C4-2B (cell line): ENCODE measurements around the gene PLAGL2.

Experiments
- H3K27ac ChIP-seq: fragments of 450-650 bp; 2 replicates; pipeline ENCODE4 v1.5.1; 2017
- CTCF ChIP-seq: fragments of 450-650 bp; conservative IDR thresholded peaks from 2 replicates; pipeline ENCODE4 v1.5.1; 2017; ENCODE audit warnings: mild to moderate bottlenecking
- ZFX ChIP-seq: fragments of 450-650 bp; IDR thresholded peaks from 2 replicates; pipeline ENCODE4 v1.6.1; 2017

Gene PLAGL2

GRCh38 chr20:32190616-32191415, 16.7 kb downstream of the PLAGL2 start:
- TF ChIP-seq ZFX (no peak), CTCF (no peak)
- no peak overlapping the region; the same call in 1 of the 2 replicates for H3K27ac ChIP-seq

- H3K27ac ChIP-seq: no peak overlapping the region
- TF ChIP-seq CTCF (no peak), ZFX (no peak)
Observed at GRCh38 chr20:32189691-32190615, 17.6 kb downstream of the PLAGL2 start.

GRCh38 chr20:32189123-32189410, 18.5 kb downstream of the PLAGL2 start:
- TF ChIP-seq ZFX (no peak), CTCF (no peak)
- no peak overlapping the region for H3K27ac ChIP-seq

DNA sequence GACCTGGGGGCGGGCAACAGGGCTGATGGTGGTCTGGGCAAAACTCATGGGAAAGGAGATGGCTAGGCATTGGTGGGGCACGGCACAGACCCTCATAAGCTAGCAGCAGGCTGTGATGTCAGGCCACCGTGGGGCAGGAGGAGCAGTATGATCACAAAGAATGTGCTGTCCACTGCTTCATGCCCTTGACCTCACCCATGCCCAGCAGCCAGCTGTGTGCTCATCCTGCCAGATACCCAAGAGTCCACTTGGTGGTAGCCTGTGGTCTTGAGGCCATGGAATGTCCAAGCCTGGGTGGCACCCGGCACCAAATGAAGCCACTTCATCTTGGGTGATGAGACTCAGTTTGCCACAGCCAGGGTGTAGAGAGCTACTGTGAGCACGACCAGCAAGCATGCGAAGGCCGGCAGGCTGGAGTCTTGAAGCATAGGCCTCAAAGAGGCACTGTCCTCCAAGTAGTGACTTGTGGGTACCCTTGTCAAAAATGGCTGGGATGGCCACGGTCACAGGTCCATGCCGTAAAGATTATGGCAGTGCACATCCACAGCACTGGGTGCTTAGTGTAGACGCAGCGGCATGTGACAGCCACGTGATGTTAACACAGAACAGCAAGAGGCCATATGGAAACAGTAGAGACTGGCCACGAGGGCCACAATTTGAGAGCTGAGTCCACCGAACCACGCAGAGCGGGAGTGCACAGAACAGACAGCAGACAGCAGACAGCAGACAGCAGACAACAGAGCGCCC, 19.0 kb downstream of the PLAGL2 start:
- no peak overlapping the region for H3K27ac ChIP-seq
- no peak for TF ChIP-seq CTCF
- TF ChIP-seq ZFX: no peak

DNA sequence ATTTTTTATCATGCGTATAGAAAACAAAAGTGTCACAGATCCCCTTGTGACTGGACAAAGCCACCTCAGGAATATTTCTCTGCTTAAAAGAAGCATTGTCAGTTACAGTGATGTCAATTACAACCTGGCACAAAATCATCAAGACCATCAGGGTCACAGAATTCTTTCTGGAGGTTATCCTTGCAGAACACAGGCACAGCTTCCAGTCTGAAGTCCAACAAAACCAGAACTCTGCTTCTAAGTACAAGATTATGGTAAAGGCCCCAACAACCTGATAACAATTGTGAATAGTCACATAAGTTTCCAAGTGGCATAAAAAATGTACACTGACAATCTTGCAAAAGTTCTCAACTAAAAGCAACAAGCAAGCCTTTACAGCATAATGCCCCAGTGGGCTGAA, 21.0 kb downstream of the PLAGL2 start:
- TF ChIP-seq CTCF (no peak), ZFX (no peak)
- no peak overlapping the region for H3K27ac ChIP-seq

DNA sequence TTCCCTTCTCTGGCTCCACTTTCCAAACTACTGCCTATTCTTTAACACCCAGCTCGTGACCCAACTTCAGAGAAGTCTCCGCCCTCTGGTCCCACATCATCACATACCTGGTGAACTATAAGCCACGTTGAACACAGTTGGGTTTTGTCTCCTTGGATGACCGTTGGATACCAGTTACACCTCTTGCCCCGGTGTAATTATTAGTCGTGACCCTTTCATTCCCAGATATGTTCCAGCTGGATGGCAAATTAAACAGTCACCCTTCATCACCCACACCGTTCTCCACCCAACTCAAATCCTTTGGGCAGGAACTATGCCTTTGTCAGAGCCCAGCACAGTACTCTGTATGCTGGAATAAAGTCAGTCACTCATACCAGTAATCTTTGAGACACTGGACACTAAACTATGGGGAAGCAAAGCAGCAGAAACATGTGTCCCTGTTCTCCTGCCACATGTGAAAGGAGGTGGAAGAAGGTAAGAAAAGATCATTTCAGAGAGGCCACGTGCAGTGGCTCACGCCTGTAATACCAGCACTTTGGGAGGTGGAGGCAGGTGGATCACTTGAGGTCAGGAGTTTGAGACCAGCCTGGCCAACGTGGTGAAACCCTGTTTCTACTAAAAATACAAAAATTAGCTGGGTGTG, 22.5 kb downstream of the PLAGL2 start:
- no peak for TF ChIP-seq ZFX
- no peak for TF ChIP-seq CTCF
- H3K27ac ChIP-seq: no peak overlapping the region
